HFF-Myc (cell line): ENCODE data around the gene ATP10A.
"Not testable (repeated sequence)": the region's sequence is repeated elsewhere in the genome, so short reads cannot be mapped to it uniquely, and the experiment has no call there.

ENCODE experiments used
- DNase-seq: peaks from one replicate; pipeline ENCODE4 v3.0.0-alpha.2; 2011; ENCODE audit warnings: low read depth; ENCODE audit errors: extremely low read depth
- H3K4me3 ChIP-seq: replicated peaks from 2 replicates; pipeline ENCODE4 v1.5.1; 2011; ENCODE audit warnings: low read depth, mild to moderate bottlenecking, control low read depth, low read length
- CTCF ChIP-seq: IDR thresholded peaks from 2 replicates; pipeline ENCODE4 v1.5.1; 2012; ENCODE audit warnings: mild to moderate bottlenecking, low read depth, low read length, control low read depth; ENCODE audit errors: missing control alignments

The ATP10A gene

DNA sequence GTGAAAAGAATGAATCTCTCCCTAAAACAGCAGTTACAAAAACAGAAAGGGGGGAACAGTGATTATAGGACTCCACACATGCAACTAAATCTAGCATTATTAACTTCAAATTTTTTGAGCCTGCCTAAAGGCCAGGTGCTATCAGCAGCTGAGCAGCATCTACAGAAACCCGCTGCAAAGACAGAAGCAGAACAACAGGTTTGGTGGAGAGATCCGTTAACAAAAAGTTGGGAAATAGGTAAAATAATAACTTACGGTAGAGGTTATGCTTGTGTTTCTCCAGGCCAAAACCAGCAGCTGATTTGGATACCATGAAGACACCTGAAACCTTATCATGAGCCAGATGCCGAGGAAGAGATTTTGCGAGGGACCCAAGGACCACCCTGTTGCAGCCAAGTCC, 222.7 kb downstream of the ATP10A start:
- no peak overlapping the region for H3K4me3 ChIP-seq
- no peak for DNase-seq
- TF ChIP-seq CTCF, result no peak

- not testable (repeated sequence) for DNase-seq, H3K4me3 ChIP-seq
These were observed 226.6 kb downstream of the ATP10A start for GRCh38 chr15:25636486-25636885.

GRCh38 chr15:25635191-25635590, 227.9 kb downstream of the ATP10A start:
- no peak overlapping the region for H3K4me3 ChIP-seq
- no peak for TF ChIP-seq CTCF
- DNase-seq, result no peak

GRCh38 chr15:25633862-25634261, 229.3 kb downstream of the ATP10A start:
- DNase-seq, result no peak
- H3K4me3 ChIP-seq, result no peak overlapping the region
- TF ChIP-seq CTCF, result no peak

DNA sequence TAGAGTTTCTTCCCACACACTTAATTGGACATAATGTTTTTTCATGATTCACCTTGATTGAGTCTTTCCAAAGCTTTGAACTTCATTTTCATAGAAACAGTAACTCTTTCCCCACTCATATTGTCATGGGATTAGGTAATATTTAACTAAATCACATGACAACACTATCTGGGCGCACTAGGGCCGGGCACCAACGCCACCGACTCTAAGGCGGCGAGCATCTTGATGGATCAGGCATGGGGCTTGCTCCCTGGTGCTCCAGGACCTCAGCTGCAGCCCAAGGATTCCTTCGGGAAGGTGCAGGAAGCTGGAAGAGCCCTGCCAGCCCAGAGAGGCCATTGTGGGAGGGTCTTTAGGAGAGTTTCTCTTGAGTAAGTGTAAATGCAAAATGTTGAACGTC, 231.2 kb downstream of the ATP10A start:
- no peak for TF ChIP-seq CTCF
- no peak overlapping the region for H3K4me3 ChIP-seq
- no peak for DNase-seq
